HUES6 (cell line): ENCODE data around the gene SCNN1B.
"Not testable (repeated sequence)": the region's sequence is repeated elsewhere in the genome, so short reads cannot be mapped to it uniquely, and the experiment has no call there.

Experiments
- H3K27ac ChIP-seq: 2 replicates; pipeline ENCODE4 v1.7.0; 2013; ENCODE audit warnings: low read depth, mild to moderate bottlenecking, low read length, inconsistent platforms
- H3K27me3 ChIP-seq: 2 replicates; pipeline ENCODE4 v1.6.1; 2013; ENCODE audit warnings: low read length; ENCODE audit not compliant: control insufficient read depth, insufficient read depth
- H3K36me3 ChIP-seq: 2 replicates; pipeline ENCODE4 v1.6.1; 2013; ENCODE audit warnings: low read length; ENCODE audit not compliant: control insufficient read depth, insufficient read depth
- H3K4me1 ChIP-seq: 2 replicates; pipeline ENCODE4 v1.6.1; 2013; ENCODE audit warnings: low read length; ENCODE audit not compliant: control insufficient read depth, insufficient read depth
- H3K4me3 ChIP-seq: 2 replicates; pipeline ENCODE4 v1.5.1; 2013; ENCODE audit warnings: low read depth, low read length
- H3K9ac ChIP-seq: one replicate; pipeline ENCODE4 v1.6.1; 2013; ENCODE audit warnings: mild to moderate bottlenecking, low read length
- H3K9me3 ChIP-seq: 2 replicates; pipeline ENCODE4 v1.6.1; 2013; ENCODE audit warnings: low read depth, low read length; ENCODE audit not compliant: control insufficient read depth, insufficient read depth

Gene SCNN1B

DNA sequence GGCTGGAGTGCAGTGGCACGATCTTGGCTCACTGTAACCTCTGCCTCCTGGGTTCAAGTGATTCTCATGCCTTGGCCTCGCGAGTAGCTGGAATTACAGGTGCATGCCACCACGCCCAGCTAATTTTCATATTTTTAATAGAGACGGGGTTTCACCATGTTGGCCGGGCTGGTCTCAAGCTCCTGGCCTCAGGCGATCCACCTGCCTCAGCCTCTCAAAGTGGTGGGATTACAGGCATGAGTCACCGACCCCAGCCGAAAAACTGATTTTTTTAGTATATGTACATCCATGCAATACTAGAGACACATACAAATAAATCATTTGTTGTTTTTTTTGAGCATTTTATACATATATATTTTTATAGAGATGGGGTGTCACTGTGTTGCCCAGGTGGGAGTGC is 79.6 kb downstream of the SCNN1B start:
- not testable (repeated sequence) for H3K9me3 ChIP-seq, H3K36me3 ChIP-seq, H3K27ac ChIP-seq, H3K4me1 ChIP-seq, H3K9ac ChIP-seq, H3K4me3 ChIP-seq, H3K27me3 ChIP-seq

DNA sequence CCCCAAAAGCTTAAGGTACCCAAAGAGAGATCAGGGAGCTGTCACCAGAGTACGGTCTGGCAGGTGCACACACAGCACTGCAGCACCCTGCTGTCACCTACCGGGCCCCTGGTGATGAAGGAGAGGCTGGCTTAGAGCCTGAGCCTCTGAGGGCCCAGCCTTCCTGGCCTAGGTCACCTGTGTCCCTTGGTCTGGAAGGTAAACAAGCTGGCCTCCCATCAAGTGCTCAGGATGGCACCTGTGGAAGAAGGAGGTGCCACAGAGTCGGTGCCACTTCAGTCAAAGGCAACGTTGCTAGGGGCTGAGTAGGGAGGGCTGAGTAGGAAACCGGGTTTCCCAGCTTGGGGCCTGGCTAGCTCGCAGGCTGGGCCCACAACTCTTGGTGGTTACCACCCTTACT is 80.2 kb downstream of the SCNN1B start:
- H3K27ac ChIP-seq: no peak overlapping the region
- no peaks in the 10 kb centered on the region for H3K36me3 ChIP-seq
- no peaks in the 10 kb centered on the region for H3K27me3 ChIP-seq
- no peak overlapping the region for H3K9ac ChIP-seq
- H3K9me3 ChIP-seq: no peaks in the 10 kb centered on the region
- H3K4me3 ChIP-seq: no peak overlapping the region
- H3K4me1 ChIP-seq: peaks cover 5% of the 10 kb centered on the region

DNA sequence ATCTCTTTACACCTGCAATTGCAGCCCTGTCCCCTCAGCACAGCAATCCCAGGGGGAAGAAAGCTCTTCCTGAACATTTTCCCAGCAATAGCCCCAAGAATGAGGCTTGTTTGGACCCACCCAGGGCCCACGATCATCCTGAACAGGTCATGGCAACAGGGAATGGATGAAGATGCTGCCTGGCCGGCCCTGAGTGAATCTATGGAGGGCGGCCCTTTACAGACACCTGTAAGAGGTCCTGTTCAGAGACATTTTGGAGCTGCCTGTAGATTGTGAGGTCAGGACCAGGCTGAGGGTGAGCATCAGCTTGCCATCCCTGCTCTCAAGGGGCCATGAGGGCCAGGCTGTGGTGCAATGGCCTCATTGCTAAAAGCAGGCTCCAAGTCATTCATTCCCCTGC is 81.8 kb downstream of the SCNN1B start:
- no peaks in the 10 kb centered on the region for H3K27me3 ChIP-seq
- H3K4me1 ChIP-seq: peaks cover 5% of the 10 kb centered on the region
- H3K9me3 ChIP-seq: no peaks in the 10 kb centered on the region
- H3K36me3 ChIP-seq: peaks cover 7% of the 10 kb centered on the region
- no peak overlapping the region for H3K4me3 ChIP-seq
- no peak overlapping the region for H3K9ac ChIP-seq
- no peak overlapping the region for H3K27ac ChIP-seq

DNA sequence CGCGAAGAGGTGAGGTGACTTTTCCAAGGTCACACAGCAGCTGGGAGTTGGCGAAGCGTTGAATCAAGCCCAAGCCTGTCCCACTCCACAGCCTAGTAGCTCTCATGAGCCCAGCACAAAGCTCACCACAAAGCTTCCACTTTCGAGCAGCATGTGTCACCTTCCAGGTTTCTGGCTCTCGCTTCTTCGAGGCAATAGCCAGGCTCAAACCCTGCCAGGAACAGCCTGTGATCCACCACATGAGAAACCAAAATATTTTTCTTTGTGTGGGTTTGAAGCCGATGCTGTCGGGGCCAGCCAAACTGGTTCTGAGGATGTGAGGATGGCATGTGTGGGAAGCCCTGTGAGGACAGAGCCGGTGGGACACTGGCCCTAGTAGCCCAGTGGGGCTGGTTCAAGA is 82.8 kb downstream of the SCNN1B start:
- Histone ChIP-seq H3K36me3 (peaks cover 17% of the 10 kb centered on the region), H3K4me1 (peaks cover 5% of the 10 kb centered on the region), H3K9ac (no peak overlapping the region), H3K9me3 (no peaks in the 10 kb centered on the region), H3K4me3 (no peak overlapping the region), H3K27me3 (no peaks in the 10 kb centered on the region), H3K27ac (no peak overlapping the region)

DNA sequence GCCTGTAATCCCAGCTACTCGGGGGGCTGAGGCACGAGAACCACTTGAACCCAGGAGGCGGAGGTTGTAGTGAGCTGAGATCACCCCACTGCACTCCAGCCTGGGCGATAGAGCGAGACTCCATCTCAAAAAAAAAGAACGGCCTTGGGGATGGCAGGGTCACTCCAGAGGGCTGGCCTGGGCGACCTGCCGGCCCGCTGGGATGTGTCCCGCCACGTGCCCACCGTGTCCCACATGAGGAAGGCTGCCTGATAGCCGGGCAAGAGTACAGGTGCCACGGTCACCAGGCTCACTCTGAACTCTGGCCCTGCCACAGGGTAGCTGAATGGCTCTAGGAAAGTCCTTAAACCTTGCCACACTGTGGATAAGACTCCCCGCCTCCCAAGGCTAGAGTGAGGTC is 83.3 kb downstream of the SCNN1B start:
- no peak overlapping the region for H3K4me3 ChIP-seq
- peaks cover 18% of the 10 kb centered on the region for H3K36me3 ChIP-seq
- peaks cover 5% of the 10 kb centered on the region for H3K4me1 ChIP-seq
- H3K27me3 ChIP-seq: no peaks in the 10 kb centered on the region
- no peak overlapping the region for H3K9ac ChIP-seq
- H3K9me3 ChIP-seq: no peaks in the 10 kb centered on the region
- H3K27ac ChIP-seq: no peak overlapping the region

DNA sequence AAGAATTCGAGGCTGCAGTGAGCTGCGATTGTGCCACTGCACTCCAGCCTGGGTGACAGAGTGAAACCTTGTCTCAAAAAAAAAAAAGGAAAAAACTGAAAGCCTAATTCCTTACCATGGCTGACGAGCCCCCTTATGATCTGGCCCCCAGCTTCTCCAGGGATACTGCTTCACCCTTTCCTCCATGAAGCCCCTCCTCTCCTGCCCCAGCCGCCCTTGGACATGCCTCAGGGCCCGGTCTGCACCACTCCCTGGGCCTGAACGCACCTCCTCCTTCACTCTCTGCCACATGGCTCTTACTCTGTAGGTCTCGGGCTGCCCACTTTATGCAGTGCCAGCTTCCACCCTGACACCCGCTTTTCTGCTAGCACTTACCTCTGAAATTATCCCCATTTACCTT is 85.6 kb downstream of the SCNN1B start:
- no peaks in the 10 kb centered on the region for H3K27me3 ChIP-seq
- H3K4me3 ChIP-seq: no peak overlapping the region
- H3K4me1 ChIP-seq: peaks cover 5% of the 10 kb centered on the region
- H3K9me3 ChIP-seq: no peaks in the 10 kb centered on the region
- H3K36me3 ChIP-seq: peaks cover 38% of the 10 kb centered on the region
- H3K9ac ChIP-seq: no peak overlapping the region
- H3K27ac ChIP-seq: no peak overlapping the region

DNA sequence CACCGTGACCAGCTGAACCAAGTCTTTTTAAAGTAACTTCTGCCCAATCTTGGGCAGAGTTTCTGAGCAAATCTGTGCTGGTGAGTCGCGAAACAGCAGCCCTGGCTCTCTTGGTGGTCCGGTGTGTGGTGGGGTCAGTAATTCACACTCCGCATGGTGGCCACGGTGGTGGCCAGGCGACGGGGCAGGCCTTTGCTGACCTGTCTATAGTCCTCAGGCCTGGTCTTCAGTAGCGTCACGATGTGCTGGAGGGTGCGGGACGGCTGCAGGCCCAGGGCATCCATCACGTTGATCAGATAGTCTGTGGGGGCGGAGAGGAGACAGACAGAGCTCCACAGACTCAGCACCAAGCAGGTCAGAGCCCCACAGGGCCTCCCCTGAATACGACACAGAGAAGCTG is 86.7 kb downstream of the SCNN1B start:
- peaks cover 46% of the 10 kb centered on the region for H3K36me3 ChIP-seq
- H3K27me3 ChIP-seq: no peaks in the 10 kb centered on the region
- H3K4me3 ChIP-seq: no peak overlapping the region
- no peaks in the 10 kb centered on the region for H3K9me3 ChIP-seq
- no peak overlapping the region for H3K9ac ChIP-seq
- H3K4me1 ChIP-seq: peaks cover 5% of the 10 kb centered on the region
- no peak overlapping the region for H3K27ac ChIP-seq

DNA sequence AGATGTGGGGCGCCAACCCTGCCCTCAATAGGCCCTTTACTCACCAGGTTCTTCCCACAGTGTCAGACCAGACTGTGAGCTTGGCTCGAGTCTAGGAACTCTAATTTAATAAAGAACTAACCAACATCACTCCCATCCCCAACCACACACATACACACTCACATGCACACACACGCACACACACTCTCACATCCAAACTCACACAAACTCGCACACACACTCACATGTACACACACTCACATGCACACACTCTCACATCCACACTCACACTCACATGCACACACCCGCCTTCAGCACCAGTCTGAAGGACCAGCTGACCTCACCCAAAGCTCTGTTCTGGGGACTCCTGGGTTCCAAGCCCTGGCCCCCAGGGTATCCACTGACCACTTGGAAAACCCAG is 87.1 kb downstream of the SCNN1B start:
- H3K4me1 ChIP-seq: peaks cover 5% of the 10 kb centered on the region
- no peak overlapping the region for H3K4me3 ChIP-seq
- H3K36me3 ChIP-seq: peaks cover 46% of the 10 kb centered on the region
- no peak overlapping the region for H3K27ac ChIP-seq
- no peak overlapping the region for H3K9ac ChIP-seq
- H3K27me3 ChIP-seq: no peaks in the 10 kb centered on the region
- H3K9me3 ChIP-seq: no peaks in the 10 kb centered on the region

DNA sequence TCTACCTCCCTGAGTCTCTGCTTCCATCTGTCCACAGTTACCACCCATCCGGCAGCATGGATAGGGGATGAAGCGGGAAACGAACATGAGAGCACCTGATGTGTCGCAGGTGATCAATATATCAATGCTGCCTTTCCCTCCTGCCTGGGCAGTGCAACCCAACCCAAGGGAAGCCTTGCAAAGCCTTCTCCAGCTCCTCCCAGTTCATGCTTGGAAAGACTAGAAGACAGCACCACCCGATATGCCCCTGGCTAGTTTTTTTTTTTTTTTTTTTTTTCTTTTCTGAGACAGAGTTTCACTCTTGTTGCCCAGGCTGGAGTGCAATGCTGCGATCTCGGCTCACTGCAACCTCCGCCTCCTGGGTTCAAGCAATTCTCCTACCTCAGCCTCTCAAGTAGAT is 87.8 kb downstream of the SCNN1B start:
- H3K9ac ChIP-seq, H3K27ac ChIP-seq, H3K4me3 ChIP-seq, H3K4me1 ChIP-seq, H3K9me3 ChIP-seq, H3K27me3 ChIP-seq: not testable (repeated sequence)
- H3K36me3 ChIP-seq: peaks cover 46% of the 10 kb centered on the region

DNA sequence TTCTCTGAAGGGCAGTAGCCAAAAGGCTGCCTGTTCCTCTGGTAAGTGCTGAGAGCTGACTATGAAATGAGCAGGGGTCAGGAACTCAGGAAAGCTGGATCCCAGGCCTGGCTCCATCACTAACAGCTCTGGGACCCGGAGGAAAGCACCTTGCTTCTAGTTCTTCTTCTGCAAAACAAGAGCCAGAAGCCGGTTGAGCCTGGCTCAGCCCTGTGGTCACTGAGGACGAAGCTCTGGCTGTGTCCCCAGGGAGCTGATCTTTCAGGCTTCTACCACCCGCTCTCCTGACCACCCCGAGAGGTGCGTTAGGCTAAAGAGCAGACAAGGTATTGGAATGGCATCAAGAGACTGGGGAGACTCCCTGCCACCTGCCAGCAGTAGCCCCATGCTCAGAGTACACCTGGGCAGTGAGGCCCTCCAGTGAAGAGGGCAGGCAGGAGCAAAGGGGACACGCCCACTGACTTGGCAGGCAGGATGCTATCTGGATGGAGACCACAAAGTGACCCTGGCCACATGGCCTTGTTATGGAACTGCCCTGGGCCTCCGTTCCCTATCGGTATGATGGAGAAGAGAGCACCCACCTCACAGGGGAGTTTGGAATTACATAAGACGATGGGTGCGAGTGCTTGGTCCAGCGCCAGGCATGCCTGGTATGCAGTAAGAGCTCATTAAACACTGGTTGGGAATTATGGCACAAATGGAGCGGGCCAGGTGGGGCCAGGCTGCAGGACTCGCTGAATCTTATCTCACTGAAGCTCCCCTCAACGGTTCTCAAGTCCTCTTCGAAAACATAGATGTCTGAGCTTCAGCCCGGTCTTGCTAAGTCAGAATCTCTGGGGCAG is 89.5 kb downstream of the SCNN1B start:
- no peaks in the 10 kb centered on the region for H3K27me3 ChIP-seq
- no peak overlapping the region for H3K4me3 ChIP-seq
- H3K27ac ChIP-seq: no peak overlapping the region
- H3K9ac ChIP-seq: no peak overlapping the region
- H3K36me3 ChIP-seq: peaks cover 46% of the 10 kb centered on the region
- peaks cover under 1% of the 10 kb centered on the region for H3K4me1 ChIP-seq
- no peaks in the 10 kb centered on the region for H3K9me3 ChIP-seq

DNA sequence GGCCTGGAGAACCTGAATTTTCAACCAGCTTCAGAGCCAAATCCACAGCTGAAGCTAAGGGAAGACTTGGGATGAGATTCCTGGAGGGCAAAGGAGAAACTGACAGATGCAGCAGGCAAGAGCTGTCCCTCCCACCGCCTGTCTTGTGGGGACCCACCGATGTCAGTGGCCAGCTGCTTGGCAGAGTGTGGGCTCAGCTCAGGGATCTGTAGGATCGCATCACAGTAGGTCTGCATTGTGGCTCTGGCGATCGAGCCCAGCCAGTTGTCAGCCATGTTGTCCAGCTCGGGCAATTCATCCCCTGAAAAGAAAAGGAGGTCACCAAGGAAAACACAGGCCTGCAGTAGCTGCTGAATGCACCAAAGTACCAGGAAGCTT is 90.1 kb downstream of the SCNN1B start:
- Histone ChIP-seq H3K4me3 (no peak overlapping the region), H3K27ac (no peak overlapping the region), H3K27me3 (no peaks in the 10 kb centered on the region)

More for the DNA sequence above, 90.1 kb downstream of the SCNN1B start:
- Histone ChIP-seq H3K36me3 (peaks cover 46% of the 10 kb centered on the region), H3K9me3 (no peaks in the 10 kb centered on the region), H3K9ac (no peak overlapping the region), H3K4me1 (no peaks in the 10 kb centered on the region)
